HEK293T (cell line): ENCODE results near the gene SHPK.

ENCODE experiments used
- BHLHE40 ChIP-seq: fragments of 450-650 bp; IDR thresholded peaks from 2 replicates; pipeline ENCODE4 v1.6.1; 2016; ENCODE audit warnings: mild to moderate bottlenecking, moderate library complexity, borderline replicate concordance
- CTBP1 ChIP-seq: fragments of 450-650 bp; IDR thresholded peaks from 2 replicates; pipeline ENCODE4 v1.6.1; 2016; ENCODE audit warnings: borderline replicate concordance
- ELF4 ChIP-seq: fragments of 450-650 bp; IDR thresholded peaks from 2 replicates; pipeline ENCODE4 v1.6.1; 2017; ENCODE audit warnings: antibody characterized with exemption
- FOXA1 ChIP-seq: fragments of 450-650 bp; IDR thresholded peaks from 2 replicates; pipeline ENCODE4 v1.6.1; 2016; ENCODE audit warnings: mild to moderate bottlenecking
- FOXK2 ChIP-seq: fragments of 450-650 bp; IDR thresholded peaks from 2 replicates; pipeline ENCODE4 v1.6.1; 2016; ENCODE audit warnings: mild to moderate bottlenecking
- FOXM1 ChIP-seq: fragments of 450-650 bp; IDR thresholded peaks from 2 replicates; pipeline ENCODE4 v1.6.1; 2017; ENCODE audit warnings: mild to moderate bottlenecking, borderline replicate concordance
- HDGF ChIP-seq: fragments of 450-650 bp; IDR thresholded peaks from 2 replicates; pipeline ENCODE4 v1.6.1; 2017; ENCODE audit warnings: antibody characterized with exemption, borderline replicate concordance
- L3MBTL2 ChIP-seq: fragments of 450-650 bp; conservative IDR thresholded peaks from 2 replicates; pipeline ENCODE4 v1.6.1; 2016; ENCODE audit warnings: mild to moderate bottlenecking
- LEF1 ChIP-seq: fragments of 450-650 bp; IDR thresholded peaks from 2 replicates; pipeline ENCODE4 v1.6.1; 2017; ENCODE audit warnings: mild to moderate bottlenecking, borderline replicate concordance
- SP1 ChIP-seq: fragments of 450-650 bp; IDR thresholded peaks from 2 replicates; pipeline ENCODE4 v1.6.1; 2017
- SUZ12 ChIP-seq: fragments of 450-650 bp; IDR thresholded peaks from 2 replicates; pipeline ENCODE4 v1.6.1; 2016; ENCODE audit warnings: mild to moderate bottlenecking
- TARDBP ChIP-seq: fragments of 450-650 bp; IDR thresholded peaks from 2 replicates; pipeline ENCODE4 v1.6.1; 2016

- TF ChIP-seq FOXA1: no peak
- TF ChIP-seq SUZ12: no peak
- TF ChIP-seq LEF1: no peak
- no peak for TF ChIP-seq ELF4
- TF ChIP-seq SP1: no peak
- TF ChIP-seq FOXM1: no peak
- no peak for TF ChIP-seq BHLHE40
- no peak for TF ChIP-seq TARDBP
- no peak for TF ChIP-seq CTBP1
- TF ChIP-seq FOXK2: no peak
- TF ChIP-seq L3MBTL2: no peak
- no peak for TF ChIP-seq HDGF
Measured at GRCh38 chr17:3596804-3597464, 39.1 kb downstream of the SHPK start.
